Measurements from ENCODE around the gene TMEM255A. TPM values are rescaled to one million over a fixed set of nuclear protein-coding genes. Genes with fewer than 3 reads are reported as not detected.

TMEM255A gene
- polyA plus RNA-seq, 1 donor from 2014 or later: 0.33 TPM

DNA sequence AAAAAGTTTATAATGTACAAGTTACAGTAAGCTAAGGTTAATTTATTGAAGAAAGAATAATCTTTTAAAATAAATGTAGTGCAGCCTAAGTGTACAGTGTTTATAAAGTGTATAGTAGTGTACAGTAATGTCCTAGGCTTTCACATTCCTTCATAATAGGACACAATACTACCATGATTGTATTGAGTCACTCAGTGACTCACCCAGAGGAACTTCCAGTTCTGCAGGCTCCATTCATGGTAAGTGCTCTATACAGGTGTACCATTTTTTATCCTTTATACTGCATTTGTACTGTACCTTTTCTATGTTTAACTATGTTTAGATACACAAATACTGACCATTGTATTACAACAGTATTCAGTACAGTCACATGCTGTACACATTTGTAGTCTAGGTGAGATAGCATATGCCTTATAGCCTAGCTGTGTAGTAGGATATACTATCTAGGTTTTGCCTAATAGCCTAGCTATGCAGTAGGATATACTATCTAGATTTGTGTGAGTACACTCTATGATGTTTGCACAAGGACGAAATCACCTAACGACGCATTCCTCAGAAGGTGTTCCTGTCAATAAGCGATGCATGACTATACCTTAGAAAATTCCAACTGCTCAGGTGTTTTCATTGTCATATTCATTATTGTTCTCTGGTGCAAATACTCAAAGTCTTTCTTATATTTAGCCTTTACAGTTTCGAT, 5.5 kb upstream of the TMEM255A start:
- Mint-ChIP-seq H3K27ac (no peak overlapping the region), H3K9me3 (no peaks in the 10 kb centered on the region), H3K4me3 (no peak overlapping the region), H3K4me1 (peaks cover 0 to 2% (median 2%) of the 10 kb centered on the region in 3 donors), H3K27me3 (peaks cover 18% of the 10 kb centered on the region), H3K36me3 (no peaks in the 10 kb centered on the region)

DNA sequence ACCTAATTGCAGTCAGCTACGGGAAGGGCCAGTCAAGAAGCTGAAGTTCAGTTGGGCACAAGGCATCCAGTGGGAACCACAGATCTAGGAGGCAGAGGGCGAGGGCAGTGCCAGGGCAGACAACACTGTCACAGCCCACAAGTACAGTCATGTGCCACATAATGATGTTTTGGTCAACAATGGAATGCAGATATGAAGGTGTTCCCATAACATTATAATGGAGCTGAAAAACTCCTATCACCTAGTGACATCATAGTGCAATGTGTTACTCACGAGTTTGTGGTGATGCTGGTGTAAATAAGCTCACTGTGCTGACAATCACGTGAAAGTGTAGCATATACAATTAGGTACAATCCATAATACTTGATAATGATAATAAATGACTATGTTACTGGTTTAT, 4.5 kb upstream of the TMEM255A start:
- Mint-ChIP-seq H3K36me3 (no peaks in the 10 kb centered on the region), H3K27ac (no peak overlapping the region), H3K27me3 (peaks cover 16% of the 10 kb centered on the region), H3K9me3 (no peaks in the 10 kb centered on the region), H3K4me3 (no peak overlapping the region), H3K4me1 (peaks cover 0 to 2% (median 2%) of the 10 kb centered on the region in 3 donors)

DNA sequence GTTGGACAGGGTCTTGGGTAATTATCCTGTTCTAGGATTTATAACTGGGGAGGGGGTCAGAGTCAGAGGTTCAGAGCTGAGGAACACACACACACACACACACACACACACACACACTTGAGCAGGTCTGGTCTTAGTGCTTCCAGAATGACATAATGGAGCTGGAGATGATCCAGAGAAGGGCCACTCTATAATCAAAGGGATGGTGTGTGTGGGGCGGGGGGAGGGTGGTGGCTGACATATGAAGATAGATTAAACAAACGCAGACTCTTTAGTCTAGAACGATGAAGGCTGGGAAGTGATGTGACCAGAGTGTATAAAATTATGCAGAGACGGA, 434 bp upstream of the TMEM255A start:
- Mint-ChIP-seq H3K9me3 (no peaks in the 10 kb centered on the region), H3K27me3 (peaks cover 27% of the 10 kb centered on the region), H3K4me1 (peaks cover 2 to 8% (median 7%) of the 10 kb centered on the region in 3 donors), H3K27ac (no peak overlapping the region), H3K36me3 (no peaks in the 10 kb centered on the region), H3K4me3 (peak overlapping the region in 1 of 4 donors; percentile 70)

DNA sequence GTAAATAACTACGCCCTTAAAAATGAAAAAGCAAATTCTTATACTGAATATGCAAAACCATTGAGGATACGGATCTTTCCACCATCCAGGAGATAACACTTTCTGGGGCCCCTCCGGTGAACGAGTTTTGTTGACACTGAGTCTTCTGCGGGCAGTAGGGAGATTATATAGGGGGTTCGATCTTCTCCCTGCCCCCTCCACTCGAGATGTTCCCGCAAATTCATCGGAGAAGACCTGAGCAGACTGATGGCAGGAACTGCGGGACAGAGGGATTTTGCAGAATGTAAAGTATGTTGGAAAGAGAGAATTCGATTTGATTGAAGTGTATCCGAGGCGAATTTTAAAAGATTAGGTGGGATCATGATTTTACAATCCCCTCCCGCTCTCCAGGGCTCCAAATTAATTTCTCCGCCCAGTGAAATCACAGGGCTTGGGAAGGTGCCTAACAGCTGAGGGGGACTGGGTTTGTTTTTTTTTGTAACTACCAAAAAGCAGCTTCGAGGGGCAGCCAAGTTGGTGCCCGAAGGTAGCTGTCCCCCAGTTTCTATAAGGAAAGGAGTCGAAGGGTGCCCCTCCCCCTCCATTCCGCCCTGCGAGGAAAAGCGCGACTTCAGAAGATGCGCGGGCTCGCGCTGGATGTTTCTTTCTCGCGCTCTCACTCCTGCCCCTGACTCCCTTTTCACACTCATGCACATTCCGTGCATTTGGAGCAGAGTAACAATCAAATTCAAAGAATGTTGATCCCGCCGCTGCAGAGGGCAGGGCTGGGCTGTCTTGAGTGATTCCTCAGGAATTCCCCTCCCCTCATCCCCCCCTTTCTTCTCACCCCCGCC, 1.2 kb downstream of the TMEM255A start:
- Mint-ChIP-seq H3K27ac (peak overlapping the region; percentile 17 to 92 (median 82)), H3K27me3 (peaks cover 23% of the 10 kb centered on the region), H3K36me3 (no peaks in the 10 kb centered on the region), H3K4me1 (peaks cover 2 to 8% (median 7%) of the 10 kb centered on the region in 3 donors), H3K9me3 (no peaks in the 10 kb centered on the region), H3K4me3 (peak overlapping the region; percentile 85 to 92 (median 87))

DNA sequence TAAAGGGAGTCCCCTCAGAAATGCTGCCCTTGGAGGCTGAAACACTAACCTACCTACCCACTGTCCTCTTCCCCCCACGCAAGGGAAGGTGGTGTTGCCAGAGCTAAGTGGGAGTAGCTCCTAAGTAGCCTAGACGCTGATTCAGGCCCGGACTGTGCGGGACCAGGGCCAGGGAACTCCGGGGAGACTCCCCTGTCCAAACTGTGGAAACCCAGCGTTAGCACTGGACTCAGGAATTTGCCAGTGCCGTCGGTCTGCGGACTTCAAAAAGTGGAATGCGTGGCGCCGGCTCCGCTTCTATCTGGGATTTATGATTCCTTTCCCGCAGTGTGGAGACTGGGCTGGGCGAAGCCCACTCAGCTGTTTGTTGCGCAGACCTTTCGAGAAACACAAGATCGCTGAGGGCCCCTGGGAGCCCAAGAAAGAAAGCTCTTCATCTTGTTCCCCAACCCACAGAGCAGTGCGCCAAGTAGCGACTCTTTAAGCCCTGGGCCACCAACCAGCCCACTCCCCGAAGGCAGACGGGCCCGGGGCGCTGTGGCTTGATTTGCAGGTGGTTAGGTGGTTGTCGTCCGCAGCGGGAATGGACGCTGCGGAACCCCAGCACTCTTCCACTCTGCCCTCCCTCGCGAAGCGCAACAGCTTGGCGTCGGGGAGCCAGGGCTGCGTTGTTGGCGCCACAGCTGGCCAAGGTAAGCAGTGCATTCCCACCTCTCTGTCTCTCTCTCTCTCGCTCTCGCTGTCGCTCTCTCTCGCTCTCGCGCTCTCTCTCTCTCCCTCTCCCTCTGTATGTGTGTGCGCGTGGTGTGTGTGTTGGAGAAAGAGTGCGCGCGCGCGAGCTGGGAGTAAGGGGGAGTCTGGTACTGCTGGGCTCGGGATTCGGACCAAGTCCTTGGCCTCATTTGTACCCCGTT, 2.0 kb downstream of the TMEM255A start:
- H3K27me3 Mint-ChIP-seq: peaks cover 18% of the 10 kb centered on the region
- H3K4me3 Mint-ChIP-seq: peak overlapping the region; percentile 85 to 92 (median 87)
- H3K4me1 Mint-ChIP-seq: peaks cover 5 to 15% (median 8%) of the 10 kb centered on the region in 3 donors
- peak overlapping the region; percentile 17 to 92 (median 82) for H3K27ac Mint-ChIP-seq
- no peaks in the 10 kb centered on the region for H3K9me3 Mint-ChIP-seq
- H3K36me3 Mint-ChIP-seq: no peaks in the 10 kb centered on the region

DNA sequence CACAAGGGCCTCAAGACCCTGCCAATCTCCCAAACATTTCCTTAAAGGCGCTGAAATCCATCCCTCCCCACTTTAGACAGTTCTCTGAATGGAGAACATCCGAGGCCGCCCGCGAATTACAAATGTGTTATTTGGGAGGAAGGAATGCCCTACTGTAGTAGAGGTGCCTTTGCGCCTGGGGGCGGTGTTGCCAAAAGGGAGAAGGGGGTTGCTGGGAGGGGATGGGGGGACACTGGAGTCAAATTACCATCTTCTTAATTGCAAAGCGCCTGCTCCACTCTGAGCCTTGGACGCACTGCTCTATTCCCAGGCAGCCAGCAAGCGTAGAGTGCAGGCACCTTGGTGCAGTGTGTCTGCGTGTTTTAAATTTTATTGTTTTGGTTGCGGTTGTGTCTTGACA, 2.7 kb downstream of the TMEM255A start:
- peak overlapping the region; percentile 44 to 92 (median 87) for H3K4me3 Mint-ChIP-seq
- peaks cover 5 to 18% (median 8%) of the 10 kb centered on the region in 3 donors for H3K4me1 Mint-ChIP-seq
- H3K27ac Mint-ChIP-seq: no peak overlapping the region
- no peaks in the 10 kb centered on the region for H3K9me3 Mint-ChIP-seq
- peaks cover 17% of the 10 kb centered on the region for H3K27me3 Mint-ChIP-seq
- no peaks in the 10 kb centered on the region for H3K36me3 Mint-ChIP-seq

DNA sequence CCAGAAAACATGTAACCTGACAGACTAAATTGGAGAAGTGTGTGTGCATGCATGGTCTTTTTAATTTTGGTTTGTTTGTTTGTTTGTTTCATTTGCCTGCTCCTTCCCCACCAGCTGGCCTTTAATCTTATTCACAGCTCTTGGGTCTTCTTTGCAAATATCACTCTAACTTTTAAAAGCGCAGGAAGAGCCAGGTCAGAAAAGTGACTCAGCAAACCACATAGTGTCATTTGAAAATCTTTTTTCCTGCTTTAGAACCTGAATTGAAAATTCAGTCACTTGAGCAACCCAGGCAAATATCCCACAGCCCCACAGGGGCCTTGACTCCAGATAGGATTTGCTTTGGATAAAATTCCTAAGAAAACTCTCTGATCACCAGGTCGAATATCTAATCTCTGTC, 4.6 kb downstream of the TMEM255A start:
- Mint-ChIP-seq H3K36me3 (no peaks in the 10 kb centered on the region), H3K4me1 (peaks cover 13 to 32% (median 19%) of the 10 kb centered on the region in 3 donors), H3K27me3 (peaks cover 16% of the 10 kb centered on the region), H3K27ac (no peak overlapping the region), H3K4me3 (no peak overlapping the region), H3K9me3 (no peaks in the 10 kb centered on the region)

DNA sequence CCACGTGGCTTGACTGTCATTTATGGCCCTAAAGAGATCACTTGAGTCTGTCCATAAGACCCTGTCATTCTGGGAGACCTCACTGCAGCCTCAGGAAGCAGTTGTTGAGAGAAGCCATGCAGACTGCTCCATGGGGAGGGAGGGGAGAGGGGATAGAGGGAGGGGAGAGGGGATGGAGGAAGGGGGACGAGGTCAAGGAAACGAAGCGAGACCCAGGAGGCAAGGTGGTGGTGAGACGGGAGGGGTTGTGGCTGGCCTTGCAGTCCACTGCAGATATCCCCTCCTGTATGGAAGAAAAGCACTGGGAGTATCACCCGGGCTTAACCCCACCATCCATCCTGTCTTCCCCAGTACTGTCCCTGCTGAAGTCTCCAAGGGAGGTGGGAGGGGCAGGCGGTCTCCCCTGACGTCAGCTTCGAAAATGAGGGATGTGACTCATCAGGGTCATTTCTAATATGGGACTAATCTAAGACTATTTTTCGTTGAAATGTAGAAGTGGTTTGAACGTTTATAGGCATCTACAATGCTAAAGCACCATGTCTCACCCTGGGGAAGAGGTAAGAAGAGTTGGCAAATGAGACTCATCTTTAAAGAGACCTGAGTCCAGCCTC, 5.6 kb downstream of the TMEM255A start:
- peaks cover 13 to 36% (median 19%) of the 10 kb centered on the region in 3 donors for H3K4me1 Mint-ChIP-seq
- no peak overlapping the region for H3K27ac Mint-ChIP-seq
- H3K27me3 Mint-ChIP-seq: peaks cover 16% of the 10 kb centered on the region
- H3K9me3 Mint-ChIP-seq: no peaks in the 10 kb centered on the region
- H3K4me3 Mint-ChIP-seq: no peak overlapping the region
- no peaks in the 10 kb centered on the region for H3K36me3 Mint-ChIP-seq

DNA sequence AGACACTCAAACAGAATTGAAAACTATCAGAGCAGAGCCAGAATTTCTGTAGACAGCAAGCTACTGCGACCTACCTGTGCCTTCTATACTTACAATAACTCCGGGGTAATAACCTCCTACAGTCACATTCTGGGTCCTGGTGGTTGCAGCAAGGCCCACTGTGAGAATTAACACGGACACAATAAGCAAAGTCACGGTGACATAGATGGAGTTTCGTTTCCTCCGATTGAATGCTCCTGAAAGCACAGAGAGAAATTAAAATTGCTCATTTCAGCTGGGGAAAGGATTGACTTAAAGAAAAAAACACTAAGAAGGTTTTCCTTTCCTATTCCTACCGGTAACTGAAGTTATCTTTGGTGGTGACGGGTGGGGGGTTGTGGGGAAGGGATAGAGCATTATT, 7.0 kb downstream of the TMEM255A start:
- Mint-ChIP-seq H3K9me3 (no peaks in the 10 kb centered on the region), H3K27me3 (peaks cover 7% of the 10 kb centered on the region), H3K27ac (peak overlapping the region in 1 of 3 donors; percentile 62), H3K36me3 (no peaks in the 10 kb centered on the region), H3K4me3 (peak overlapping the region in 2 of 4 donors; percentile 17 to 60), H3K4me1 (peaks cover 11 to 29% (median 12%) of the 10 kb centered on the region in 3 donors)

DNA sequence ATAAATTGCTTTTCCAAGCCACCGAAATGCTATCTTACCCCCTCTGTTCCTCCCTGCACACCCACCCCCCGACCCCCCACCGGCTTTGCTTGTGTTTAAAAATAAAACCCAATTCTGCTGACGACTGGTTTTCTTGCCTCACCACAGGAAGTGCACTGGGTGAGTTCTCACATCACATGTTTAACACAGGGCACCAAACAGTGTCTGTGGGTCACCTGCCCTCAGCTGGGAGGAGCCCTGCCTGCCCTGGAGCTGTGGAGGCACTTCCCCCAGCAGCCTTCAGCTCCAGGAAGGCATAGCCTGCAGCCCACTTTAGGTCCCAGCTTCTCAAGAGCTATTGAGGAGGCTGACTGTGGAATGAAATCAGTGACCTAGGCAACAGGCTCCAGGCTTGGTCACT, 8.8 kb downstream of the TMEM255A start:
- peaks cover 3% of the 10 kb centered on the region for H3K27me3 Mint-ChIP-seq
- H3K9me3 Mint-ChIP-seq: no peaks in the 10 kb centered on the region
- peak overlapping the region in 3 of 4 donors; percentile 42 to 91 (median 76) for H3K4me3 Mint-ChIP-seq
- peaks cover 11 to 29% (median 12%) of the 10 kb centered on the region in 3 donors for H3K4me1 Mint-ChIP-seq
- no peaks in the 10 kb centered on the region for H3K36me3 Mint-ChIP-seq
- H3K27ac Mint-ChIP-seq: peak overlapping the region in 1 of 3 donors; percentile 66

DNA sequence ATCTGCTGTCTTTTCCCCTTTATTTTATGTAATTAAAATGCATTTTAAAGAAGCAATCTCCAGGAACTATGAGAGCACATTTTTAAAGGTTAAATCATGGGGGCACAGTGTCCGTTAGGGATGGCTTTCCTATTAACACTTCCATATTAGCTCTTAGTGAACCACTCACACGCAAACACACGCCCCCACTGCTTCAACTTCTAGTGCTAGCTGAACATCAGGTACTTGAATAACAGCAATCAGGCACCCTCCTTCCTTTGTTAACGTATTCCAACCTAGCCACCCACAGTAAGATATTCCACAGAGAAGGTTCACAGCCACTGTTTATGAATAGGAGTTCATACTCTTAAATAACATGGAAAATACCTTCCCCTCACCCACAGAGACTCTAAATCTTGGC, 9.3 kb downstream of the TMEM255A start:
- Mint-ChIP-seq H3K4me1 (peaks cover 11 to 29% (median 12%) of the 10 kb centered on the region in 3 donors), H3K4me3 (peak overlapping the region in 3 of 4 donors; percentile 42 to 91 (median 76)), H3K27me3 (peaks cover 3% of the 10 kb centered on the region), H3K27ac (peak overlapping the region in 1 of 3 donors; percentile 66), H3K36me3 (no peaks in the 10 kb centered on the region), H3K9me3 (no peaks in the 10 kb centered on the region)

DNA sequence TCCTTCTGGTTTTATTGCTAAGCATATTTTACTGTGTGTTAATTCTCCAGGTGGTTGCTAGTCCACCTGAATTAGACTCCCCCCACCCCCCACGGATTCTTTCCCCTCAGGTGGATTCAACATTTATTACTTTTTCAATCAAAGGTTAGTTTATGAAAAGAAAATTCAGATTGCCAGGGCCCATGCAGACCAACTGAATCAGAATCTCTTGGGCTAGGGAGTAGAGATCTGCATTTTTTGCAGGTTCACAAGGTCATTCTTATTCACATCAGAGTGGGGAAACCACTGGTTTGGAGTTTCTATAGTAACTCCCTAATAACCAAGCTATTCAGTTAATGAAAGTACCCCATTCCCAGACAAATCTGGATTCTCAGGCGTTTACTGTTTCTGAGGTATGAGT, 9.8 kb downstream of the TMEM255A start:
- no peak overlapping the region for H3K27ac Mint-ChIP-seq

DNA sequence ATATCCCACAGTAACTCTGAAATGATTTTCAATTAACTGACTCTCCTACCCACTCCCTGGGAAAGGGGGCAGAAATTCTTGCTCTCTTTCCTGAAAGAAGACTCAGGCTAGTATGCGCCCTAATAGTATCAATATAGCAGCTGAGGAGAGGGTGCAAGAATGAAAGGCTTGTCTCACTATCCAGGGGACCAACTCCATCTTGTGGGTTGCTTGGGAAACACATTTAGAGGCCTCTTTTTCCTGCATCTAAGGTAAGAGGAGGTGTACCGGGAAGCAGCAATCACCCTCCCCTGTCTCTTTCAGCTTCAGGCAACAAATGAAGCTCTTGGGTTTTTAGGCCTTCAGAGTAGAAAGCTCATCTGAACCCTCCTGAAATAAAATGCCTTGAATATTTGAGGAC, 11.3 kb downstream of the TMEM255A start:
- no peaks in the 10 kb centered on the region for H3K9me3 Mint-ChIP-seq
- peaks cover 11 to 29% (median 12%) of the 10 kb centered on the region in 3 donors for H3K4me1 Mint-ChIP-seq
- H3K36me3 Mint-ChIP-seq: no peaks in the 10 kb centered on the region
- no peak overlapping the region for H3K4me3 Mint-ChIP-seq
- H3K27ac Mint-ChIP-seq: no peak overlapping the region
- peaks cover 3% of the 10 kb centered on the region for H3K27me3 Mint-ChIP-seq

More for the DNA sequence above, 9.8 kb downstream of the TMEM255A start:
- Mint-ChIP-seq H3K9me3 (no peaks in the 10 kb centered on the region), H3K4me1 (peaks cover 11 to 29% (median 12%) of the 10 kb centered on the region in 3 donors), H3K36me3 (no peaks in the 10 kb centered on the region), H3K27me3 (peaks cover 3% of the 10 kb centered on the region), H3K4me3 (peak overlapping the region in 1 of 4 donors; percentile 76)

DNA sequence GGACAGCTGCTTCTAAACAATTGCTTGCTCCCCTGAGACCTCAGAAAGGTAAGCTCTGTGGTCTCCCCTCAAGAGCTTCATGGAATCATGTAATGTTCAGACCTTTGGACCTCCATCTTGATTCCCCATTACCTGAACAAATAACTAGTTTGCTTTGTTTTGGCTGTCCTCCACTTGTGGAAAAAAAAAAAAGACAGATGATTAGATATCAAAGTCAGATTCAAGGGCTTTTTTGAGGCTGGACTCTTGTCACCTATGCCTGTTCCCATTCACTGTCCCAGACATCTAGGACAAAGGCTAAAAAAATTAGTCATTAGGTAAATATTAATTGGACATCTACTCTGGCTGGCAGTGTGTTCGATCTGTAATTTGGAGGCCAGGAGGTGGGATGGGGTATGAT, 13.3 kb downstream of the TMEM255A start:
- peaks cover 3% of the 10 kb centered on the region for H3K27me3 Mint-ChIP-seq
- no peak overlapping the region for H3K4me3 Mint-ChIP-seq
- no peak overlapping the region for H3K27ac Mint-ChIP-seq
- H3K4me1 Mint-ChIP-seq: peaks cover 8 to 18% (median 11%) of the 10 kb centered on the region in 3 donors
- H3K9me3 Mint-ChIP-seq: no peaks in the 10 kb centered on the region
- H3K36me3 Mint-ChIP-seq: no peaks in the 10 kb centered on the region

Measured in IgD-negative memory B cell (primary cell).